Pancreas (tissue), 10 donors: ENCODE results near the gene PSMA6. TPM values are rescaled to one million over a fixed set of nuclear protein-coding genes. Genes with fewer than 3 reads are reported as not detected.
A peak's percentile ranks its signal among the peaks of the same experiment; 100 is the strongest.

Experiments
- ATAC-seq, 4 donors: fragments of 200-7000 bp; cut with Tn5 transposase; one replicate each; pipeline versions ENCODE4 v1.8.0 to v1.9.1; 2020; ENCODE audit warnings: mild to moderate bottlenecking in 4 of 4, moderate library complexity in 4 of 4
- DNase-seq, 6 donors: peaks; one replicate each; pipeline ENCODE4 v3.0.0-alpha.2; 2020
- FAIRE-seq: peaks from 2 replicates; lab custom pipeline; 2012; peaks lifted over from hg19 to GRCh38; lab: Jason Lieb, UNC
- H3K27ac ChIP-seq, 4 donors: fragments of 200-600 bp; sonication (generic); 1 replicate in 3 of 4; 2 replicates in 1 of 4; pipeline versions ENCODE4 v1.5.0 to v1.8.0; 2020
- H3K27me3 ChIP-seq, 4 donors: fragments of 200-600 bp; one replicate each; pipeline ENCODE4 v1.8.0; 2021
- H3K36me3 ChIP-seq, 3 donors: fragments of 200-600 bp; sonication (generic) in 1 of 3; one replicate each; pipeline versions ENCODE4 v1.5.0 to v1.8.0; 2020 to 2021
- H3K4me1 ChIP-seq, 3 donors: fragments of 200-600 bp; one replicate each; pipeline ENCODE4 v1.8.0; 2021
- H3K4me3 ChIP-seq, 4 donors: fragments of 200-600 bp; sonication (generic) in 2 of 4; one replicate each; pipeline versions ENCODE4 v1.5.0 to v1.8.0; 2020 to 2021
- H3K9me3 ChIP-seq, 4 donors: fragments of 200-600 bp; one replicate each; pipeline ENCODE4 v1.8.0; 2021
- WGBS, 2 donors: extraction: QIAGEN DNeasy Blood & Tissue Kit; methylation state at CpG; one replicate each; pipeline ENCODE4 v1.1.7; 2013; 5-methylcytosine and 5-hydroxymethylcytosine counted together
- intact Hi-C, 3 donors: fragments of 100-400 bp; cut with DNase I; formaldehyde crosslinking; loops; one replicate each; pipeline versions ENCODE4 v1.11.1 to v1.14.2; 2022
- polyA plus RNA-seq, 2 donors: library from polyadenylated mRNA; stranded (reverse); fragments of 200-250 nt; gene quantifications; one replicate each; pipeline ENCODE4 v1.2.3, GENCODE V29; 2013
- total RNA-seq, 6 donors: library from RNA; stranded (reverse); fragmentation: NEBNext Ultra II Directional in 4 of 6; extraction: Animal tissue kit (Norgen Biotek cat#: 25700) in 4 of 6; gene quantifications; one replicate each; pipeline versions ENCODE4 v1.2.1 to v1.2.4, GENCODE V29; 2021 to 2023
- TF ChIP-seq, protein P1 (sequence below), 4 donors: fragments of 200-600 bp; sonication (generic) in 3 of 4; IDR thresholded peaks; one replicate each; pipeline versions ENCODE4 v1.5.0 to v1.8.0; 2021; ENCODE audit warnings: antibody characterized with exemption in 4 of 4
- donor health status: healthy with polysubstance abuse.
- donor health status: DM: no; HTN: no; CAD: no; lungs with moderate emphysema.
- donor health status: DM: no; HTN: no; CAD: no.
- donor health status: control.
- donor health status: control.
- donor health status: Bipolar disorder and iron deficiency.
- donor health status: DM: yes; HTN: yes; CAD: no.
- donor health status: DM: no; HTN: no; CAD: no.
- donor health status: DM: no; HTN: no; CAD: no.
- donor health status: DM: yes; HTN: yes; CAD: no.

PSMA6 gene
- total and polyA plus RNA-seq, 8 donors = 41.2 to 83.3 (median 58.4) TPM

DNA sequence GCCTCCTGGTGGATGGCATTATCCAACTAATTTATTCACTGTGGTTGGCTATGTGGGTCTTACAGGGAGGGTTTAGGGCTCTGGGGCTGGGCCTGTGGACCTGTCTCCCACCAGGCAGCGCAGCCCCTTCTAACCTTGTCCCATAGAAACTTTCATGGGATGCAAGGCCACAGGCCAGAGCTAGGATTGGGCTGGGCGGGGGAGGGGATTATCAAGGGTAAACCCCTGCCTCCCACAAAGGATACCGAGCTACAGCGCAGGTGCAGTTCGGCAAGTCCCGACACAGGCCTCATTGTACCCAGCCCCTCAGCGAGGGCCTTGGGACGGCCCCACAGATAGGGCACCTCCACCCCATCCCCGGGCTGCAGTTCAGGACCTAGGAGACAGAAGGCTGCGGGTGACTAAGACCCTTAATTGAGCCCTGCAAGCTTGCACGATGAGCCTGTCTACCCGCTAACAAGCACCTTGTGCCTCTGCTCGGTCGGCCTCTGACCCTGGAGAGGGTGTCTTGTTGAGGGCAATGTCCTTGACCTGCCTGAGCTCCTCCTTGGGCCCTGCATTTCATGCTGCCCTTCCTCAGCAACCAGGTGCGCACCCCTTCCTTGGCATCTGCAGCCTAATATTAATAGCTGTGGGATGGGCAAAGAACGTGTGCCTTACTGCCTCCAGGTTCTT, 46.7 kb downstream of the PSMA6 start:
- H3K27ac ChIP-seq = no peak overlapping the region
- no peaks in the 10 kb centered on the region for H3K27me3 ChIP-seq
- DNase-seq (peak in 2 of 6 donors; percentile 49 to 63), FAIRE-seq (no peak), ATAC-seq (no peak)
- 89% methylated on average over 16 of the region's 16 CpGs for WGBS, 2 donors
- peaks cover 45 to 51% (median 45%) of the 10 kb centered on the region in 3 donors for H3K4me1 ChIP-seq
- H3K36me3 ChIP-seq = no peaks in the 10 kb centered on the region
- intact Hi-C loops = no loop called here
- no peak overlapping the region for H3K4me3 ChIP-seq
- H3K9me3 ChIP-seq = no peaks in the 10 kb centered on the region
- TF ChIP-seq, protein P1, sequence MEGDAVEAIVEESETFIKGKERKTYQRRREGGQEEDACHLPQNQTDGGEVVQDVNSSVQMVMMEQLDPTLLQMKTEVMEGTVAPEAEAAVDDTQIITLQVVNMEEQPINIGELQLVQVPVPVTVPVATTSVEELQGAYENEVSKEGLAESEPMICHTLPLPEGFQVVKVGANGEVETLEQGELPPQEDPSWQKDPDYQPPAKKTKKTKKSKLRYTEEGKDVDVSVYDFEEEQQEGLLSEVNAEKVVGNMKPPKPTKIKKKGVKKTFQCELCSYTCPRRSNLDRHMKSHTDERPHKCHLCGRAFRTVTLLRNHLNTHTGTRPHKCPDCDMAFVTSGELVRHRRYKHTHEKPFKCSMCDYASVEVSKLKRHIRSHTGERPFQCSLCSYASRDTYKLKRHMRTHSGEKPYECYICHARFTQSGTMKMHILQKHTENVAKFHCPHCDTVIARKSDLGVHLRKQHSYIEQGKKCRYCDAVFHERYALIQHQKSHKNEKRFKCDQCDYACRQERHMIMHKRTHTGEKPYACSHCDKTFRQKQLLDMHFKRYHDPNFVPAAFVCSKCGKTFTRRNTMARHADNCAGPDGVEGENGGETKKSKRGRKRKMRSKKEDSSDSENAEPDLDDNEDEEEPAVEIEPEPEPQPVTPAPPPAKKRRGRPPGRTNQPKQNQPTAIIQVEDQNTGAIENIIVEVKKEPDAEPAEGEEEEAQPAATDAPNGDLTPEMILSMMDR (IDR thresholded peaks at IDR 0.05) = no peak

DNA sequence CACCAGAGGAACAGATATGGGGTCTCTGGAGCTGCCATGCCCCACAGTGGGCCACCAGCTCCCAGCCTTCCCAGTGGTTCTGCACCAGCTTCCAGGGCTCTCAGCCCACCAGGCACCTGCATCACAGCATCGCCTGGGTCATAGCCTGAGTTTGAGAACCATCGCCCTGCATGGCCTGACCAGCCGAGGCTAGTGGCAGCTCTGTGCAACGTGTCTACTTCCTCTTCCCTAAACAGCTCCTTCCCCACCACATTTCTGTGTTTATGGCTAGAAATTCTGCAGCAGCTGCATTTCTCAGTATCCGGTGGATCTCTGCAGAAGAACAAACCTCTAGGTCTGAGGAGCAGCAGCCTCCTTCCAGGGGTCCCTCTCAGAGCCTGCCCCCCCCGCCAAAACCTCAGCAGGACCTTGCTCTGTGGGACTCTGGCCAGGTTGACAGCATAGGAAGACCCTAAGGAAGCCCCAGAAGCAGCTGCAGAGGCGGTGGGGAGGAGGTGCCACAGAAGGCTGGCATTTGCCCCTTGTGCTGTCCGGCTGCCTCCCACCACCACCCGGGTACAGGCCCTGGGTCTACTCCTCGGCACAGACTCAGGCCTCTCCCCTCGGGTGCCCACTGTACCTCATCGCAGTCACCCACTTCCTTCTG, 47.7 kb downstream of the PSMA6 start:
- Histone ChIP-seq H3K27ac (peak overlapping the region in 2 of 4 donors; percentile 94 to 95), H3K36me3 (no peaks in the 10 kb centered on the region), H3K4me3 (no peak overlapping the region), H3K4me1 (peaks cover 44 to 51% (median 45%) of the 10 kb centered on the region in 3 donors), H3K27me3 (no peaks in the 10 kb centered on the region), H3K9me3 (no peaks in the 10 kb centered on the region)
- DNase-seq = peak in 2 of 6 donors; percentile 27 to 47
- WGBS, 2 donors = 82 to 83% methylated on average over 12 of the region's 12 CpGs
- ATAC-seq = no peak
- intact Hi-C loops = loop anchor here in 1 of 3 donors (10.0 kb wide), 1 partner anchor 65 kb away; the partner anchor contains the start of gene NFKBIA
- TF ChIP-seq, protein P1 (IDR thresholded peaks at IDR 0.05) = no peak
- FAIRE-seq = no peak

DNA sequence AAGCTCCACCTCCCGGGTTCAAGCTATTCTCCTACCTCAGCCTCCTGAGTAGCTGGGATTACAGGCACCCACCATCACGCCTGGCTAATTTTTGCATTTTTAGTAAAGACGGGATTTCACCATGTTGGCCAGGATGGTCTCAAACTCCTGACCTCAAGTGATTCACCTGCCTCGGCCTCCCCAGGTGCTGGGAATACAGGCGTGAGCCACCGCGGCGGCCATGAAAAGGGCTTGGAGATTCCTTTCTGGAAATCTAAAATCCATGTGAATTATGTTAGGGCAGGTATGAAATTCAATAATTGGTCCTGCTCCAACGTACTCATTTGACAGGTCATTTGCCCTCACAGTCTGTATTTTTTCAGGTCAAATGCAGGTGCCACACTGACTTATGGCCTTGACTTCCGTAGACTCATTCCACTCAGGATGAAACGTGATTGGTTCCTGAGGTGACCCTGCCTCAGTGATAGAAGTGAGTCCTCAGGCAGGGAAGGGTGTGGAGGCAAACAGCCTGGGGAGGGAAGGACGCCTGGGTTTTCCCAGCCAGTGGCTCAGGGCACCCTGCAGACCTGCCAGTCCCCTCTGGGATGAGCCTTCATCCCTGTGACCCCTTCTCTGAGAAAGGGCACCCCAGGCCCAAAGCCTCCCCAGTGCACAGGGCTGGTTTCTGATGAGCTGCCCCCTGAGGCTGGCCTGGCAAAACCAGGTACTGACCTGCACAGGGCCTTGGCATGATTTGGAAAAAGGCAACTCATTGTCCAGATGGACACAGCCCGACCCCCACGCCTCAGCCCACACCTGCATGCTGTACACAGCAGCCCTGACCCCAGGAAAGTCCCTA, 48.7 kb downstream of the PSMA6 start:
- 53 to 55% methylated on average over 14 of the region's 14 CpGs for WGBS, 2 donors
- DNase-seq = peak in 1 of 6 donors; percentile 56
- H3K4me1 ChIP-seq = peaks cover 35 to 42% (median 36%) of the 10 kb centered on the region in 3 donors
- no peak overlapping the region for H3K4me3 ChIP-seq
- no peaks in the 10 kb centered on the region for H3K36me3 ChIP-seq
- TF ChIP-seq, protein P1 (IDR thresholded peaks at IDR 0.05) = no peak
- H3K27ac ChIP-seq = peak overlapping the region; percentile 90 to 95 (median 93)
- intact Hi-C loops = loop anchor here in 1 of 3 donors (10.0 kb wide), 1 partner anchor 64 kb away; the partner anchor contains the start of gene NFKBIA
- no peaks in the 10 kb centered on the region for H3K27me3 ChIP-seq
- H3K9me3 ChIP-seq = no peaks in the 10 kb centered on the region
- FAIRE-seq = no peak
- peak in 1 of 4 donors; percentile 0 for ATAC-seq

DNA sequence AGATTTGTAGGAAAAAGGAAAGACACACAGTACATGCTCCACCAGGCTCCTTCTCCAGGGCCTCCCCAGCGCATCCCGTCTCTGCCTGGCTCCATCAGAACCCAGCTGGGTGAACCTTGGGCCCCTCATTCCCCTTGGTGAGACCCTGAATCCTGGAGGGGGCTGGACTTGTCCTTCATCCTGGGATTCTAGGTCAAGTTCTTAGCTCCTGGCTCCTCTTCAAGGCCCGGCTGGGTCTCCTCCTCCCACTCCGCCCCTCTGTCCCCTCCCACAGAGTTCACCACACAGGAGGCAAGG, 49.2 kb downstream of the PSMA6 start:
- peak in 1 of 6 donors; percentile 72 for DNase-seq
- WGBS, 2 donors = 6 to 11% methylated on average over 4 of the region's 4 CpGs
- intact Hi-C loops = loop anchor here in 1 of 3 donors (10.0 kb wide), 1 partner anchor 63 kb away; the partner anchor contains the start of gene NFKBIA
- ATAC-seq = peak; percentile 3 to 16 (median 10)
- H3K27ac ChIP-seq = peak overlapping the region; percentile 90 to 95 (median 93)
- peak overlapping the region in 1 of 4 donors; percentile 33 for H3K4me3 ChIP-seq
- TF ChIP-seq, protein P1 (IDR thresholded peaks at IDR 0.05) = no peak
- no peak for FAIRE-seq
- peaks cover 30 to 37% (median 31%) of the 10 kb centered on the region in 3 donors for H3K4me1 ChIP-seq
- H3K36me3 ChIP-seq = no peaks in the 10 kb centered on the region
- no peaks in the 10 kb centered on the region for H3K27me3 ChIP-seq
- no peaks in the 10 kb centered on the region for H3K9me3 ChIP-seq
